ENCODE measurements around the gene RPL5.

GRCh38 chr1:92784639-92785500 lies 47.0 kb upstream of the RPL5 start, which contains the start of gene EVI5:
- TF ChIP-seq CTCF (conservative IDR thresholded peaks at IDR 0.05; ENCODE audit: low read depth in 2 of 2) (no peak), EZH2 (IDR thresholded peaks at IDR 0.05; ENCODE audit: low read depth, unreplicated experiment) (no peak), CREB1 (CRISPR knock-in tag; IDR thresholded peaks at IDR 0.05; ENCODE audit: low read depth) (peak; percentile 91), POLR2AphosphoS5 (IDR thresholded peaks at IDR 0.05; ENCODE audit: low read depth) (peak; percentile 87), EZH2phosphoT487 (IDR thresholded peaks at IDR 0.05; ENCODE audit: unreplicated experiment) (no peak), REST (IDR thresholded peaks at IDR 0.05; ENCODE audit: unreplicated experiment) (no peak), NANOG (IDR thresholded peaks at IDR 0.05; ENCODE audit: borderline replicate concordance) (no peak), ZNF331 (CRISPR knock-in tag; IDR thresholded peaks at IDR 0.05; ENCODE audit: low read depth) (no peak), JUNB (IDR thresholded peaks at IDR 0.05; ENCODE audit: unreplicated experiment) (no peak)

Data from GM23338 (cell line).